OCI-LY7 (cell line): Measurements from ENCODE around the gene ERCC3.

Source experiments
- EZH2phosphoT487 ChIP-seq: fragments of 200-600 bp; sonication (generic); IDR thresholded peaks from 2 replicates; pipeline ENCODE4 v1.6.1; 2018; ENCODE audit warnings: low read depth, borderline replicate concordance, mild to moderate bottlenecking, mixed run types, antibody characterized with exemption, low read length, moderate library complexity, mixed read lengths
- TF ChIP-seq, protein P1 (sequence below): fragments of 200-600 bp; sonication (generic); conservative IDR thresholded peaks from 2 replicates; pipeline ENCODE4 v1.5.1; 2014; ENCODE audit warnings: mild to moderate bottlenecking, antibody characterized with exemption, low read length, moderate library complexity, mixed read lengths

DNA sequence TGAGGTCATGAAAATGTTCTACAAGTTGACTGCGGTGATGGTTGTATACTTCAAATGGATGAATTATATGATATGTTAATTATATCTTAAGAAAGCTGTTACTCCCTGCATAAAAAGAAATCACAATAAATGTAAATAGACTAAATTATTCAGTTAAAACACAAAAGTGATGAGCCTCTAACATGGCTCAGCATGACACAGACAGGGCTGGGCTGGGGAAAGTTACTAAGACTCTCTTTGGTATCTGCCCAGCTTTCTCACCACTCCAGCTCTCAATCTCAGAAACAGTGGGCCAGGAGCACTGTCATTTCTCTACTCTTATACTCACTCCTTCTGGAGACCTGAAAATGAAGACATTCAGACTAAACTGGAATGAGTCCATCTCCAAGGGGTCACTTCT lies 77.4 kb downstream of the ERCC3 start:
- TF ChIP-seq, protein P1, sequence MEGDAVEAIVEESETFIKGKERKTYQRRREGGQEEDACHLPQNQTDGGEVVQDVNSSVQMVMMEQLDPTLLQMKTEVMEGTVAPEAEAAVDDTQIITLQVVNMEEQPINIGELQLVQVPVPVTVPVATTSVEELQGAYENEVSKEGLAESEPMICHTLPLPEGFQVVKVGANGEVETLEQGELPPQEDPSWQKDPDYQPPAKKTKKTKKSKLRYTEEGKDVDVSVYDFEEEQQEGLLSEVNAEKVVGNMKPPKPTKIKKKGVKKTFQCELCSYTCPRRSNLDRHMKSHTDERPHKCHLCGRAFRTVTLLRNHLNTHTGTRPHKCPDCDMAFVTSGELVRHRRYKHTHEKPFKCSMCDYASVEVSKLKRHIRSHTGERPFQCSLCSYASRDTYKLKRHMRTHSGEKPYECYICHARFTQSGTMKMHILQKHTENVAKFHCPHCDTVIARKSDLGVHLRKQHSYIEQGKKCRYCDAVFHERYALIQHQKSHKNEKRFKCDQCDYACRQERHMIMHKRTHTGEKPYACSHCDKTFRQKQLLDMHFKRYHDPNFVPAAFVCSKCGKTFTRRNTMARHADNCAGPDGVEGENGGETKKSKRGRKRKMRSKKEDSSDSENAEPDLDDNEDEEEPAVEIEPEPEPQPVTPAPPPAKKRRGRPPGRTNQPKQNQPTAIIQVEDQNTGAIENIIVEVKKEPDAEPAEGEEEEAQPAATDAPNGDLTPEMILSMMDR, result no peak
- TF ChIP-seq EZH2phosphoT487, result no peak
